ENCODE measurements around the gene CELF2.
"Not testable (repeated sequence)": the region's sequence is repeated elsewhere in the genome, so short reads cannot be mapped to it uniquely, and the experiment has no call there.

The CELF2 gene

GRCh38 chr10:11123892-11124291 is 106.2 kb downstream of the CELF2 start:
- DNase-seq (ENCODE audit: low read depth in 2 of 3, low spot score in 1 of 3), result not testable (repeated sequence)

- DNase-seq (ENCODE audit: low read depth in 2 of 3, low spot score in 1 of 3), result no peak
Measured at GRCh38 chr10:11125004-11125403, 107.3 kb downstream of the CELF2 start.

- DNase-seq (ENCODE audit: low read depth in 2 of 3, low spot score in 1 of 3), result not testable (repeated sequence)
Measured at GRCh38 chr10:11127017-11127416, 109.3 kb downstream of the CELF2 start.

GRCh38 chr10:11131112-11131639 is 113.5 kb downstream of the CELF2 start:
- DNase-seq (ENCODE audit: low read depth in 2 of 3, low spot score in 1 of 3), result no peak

GRCh38 chr10:11134411-11134810 is 116.7 kb downstream of the CELF2 start:
- DNase-seq (ENCODE audit: low read depth in 2 of 3, low spot score in 1 of 3), result no peak

- no peak for DNase-seq (ENCODE audit: low read depth in 2 of 3, low spot score in 1 of 3)
Measured at GRCh38 chr10:11135709-11136108, 118.0 kb downstream of the CELF2 start.

GRCh38 chr10:11138314-11139033 is 120.8 kb downstream of the CELF2 start:
- no peak for DNase-seq (ENCODE audit: low read depth in 2 of 3, low spot score in 1 of 3)

GRCh38 chr10:11140963-11141362 is 123.3 kb downstream of the CELF2 start:
- no peak for DNase-seq (ENCODE audit: low read depth in 2 of 3, low spot score in 1 of 3)

GRCh38 chr10:11141571-11142091 is 124.0 kb downstream of the CELF2 start:
- no peak for DNase-seq (ENCODE audit: low read depth in 2 of 3, low spot score in 1 of 3)

GRCh38 chr10:11142777-11143176 is 125.1 kb downstream of the CELF2 start:
- DNase-seq (ENCODE audit: low read depth in 2 of 3, low spot score in 1 of 3), result no peak

GRCh38 chr10:11143242-11143641 is 125.6 kb downstream of the CELF2 start:
- no peak for DNase-seq (ENCODE audit: low read depth in 2 of 3, low spot score in 1 of 3)

- no peak for DNase-seq (ENCODE audit: low read depth in 2 of 3, low spot score in 1 of 3)
Measured at GRCh38 chr10:11144626-11145494, 127.2 kb downstream of the CELF2 start.

- DNase-seq (ENCODE audit: low read depth in 2 of 3, low spot score in 1 of 3), result no peak
Measured at GRCh38 chr10:11145495-11145855, 127.8 kb downstream of the CELF2 start.

- DNase-seq (ENCODE audit: low read depth in 2 of 3, low spot score in 1 of 3), result no peak
Measured at GRCh38 chr10:11146402-11147171, 128.9 kb downstream of the CELF2 start.

GRCh38 chr10:11147722-11148121 is 130.1 kb downstream of the CELF2 start:
- DNase-seq (ENCODE audit: low read depth in 2 of 3, low spot score in 1 of 3), result no peak

- DNase-seq (ENCODE audit: low read depth in 2 of 3, low spot score in 1 of 3), result no peak
Measured at GRCh38 chr10:11148142-11149028, 130.7 kb downstream of the CELF2 start.

GRCh38 chr10:11149807-11150141 is 132.1 kb downstream of the CELF2 start:
- no peak for DNase-seq (ENCODE audit: low read depth in 2 of 3, low spot score in 1 of 3)

GRCh38 chr10:11150231-11150731 is 132.6 kb downstream of the CELF2 start:
- DNase-seq (ENCODE audit: low read depth in 2 of 3, low spot score in 1 of 3), result no peak

GRCh38 chr10:11150879-11151415 is 133.3 kb downstream of the CELF2 start:
- DNase-seq (ENCODE audit: low read depth in 2 of 3, low spot score in 1 of 3), result no peak

GRCh38 chr10:11152801-11153200 is 135.1 kb downstream of the CELF2 start:
- no peak for DNase-seq (ENCODE audit: low read depth in 2 of 3, low spot score in 1 of 3)
